Pancreas (tissue), 10 donors: ENCODE measurements around the gene ITCH. TPM values are rescaled to one million over a fixed set of nuclear protein-coding genes. Genes with fewer than 3 reads are reported as not detected.
A peak's percentile ranks its signal among the peaks of the same experiment; 100 is the strongest.

Experiments used
- ATAC-seq, 4 donors: fragments of 200-7000 bp; cut with Tn5 transposase; one replicate each; pipeline versions ENCODE4 v1.8.0 to v1.9.1; 2020; ENCODE audit warnings: mild to moderate bottlenecking in 4 of 4, moderate library complexity in 4 of 4
- DNase-seq, 6 donors: peaks; one replicate each; pipeline ENCODE4 v3.0.0-alpha.2; 2020
- FAIRE-seq: peaks from 2 replicates; lab custom pipeline; 2012; peaks lifted over from hg19 to GRCh38; lab: Jason Lieb, UNC
- H3K27ac ChIP-seq, 4 donors: fragments of 200-600 bp; sonication (generic); 1 replicate in 3 of 4; 2 replicates in 1 of 4; pipeline versions ENCODE4 v1.5.0 to v1.8.0; 2020
- H3K27me3 ChIP-seq, 4 donors: fragments of 200-600 bp; one replicate each; pipeline ENCODE4 v1.8.0; 2021
- H3K36me3 ChIP-seq, 3 donors: fragments of 200-600 bp; sonication (generic) in 1 of 3; one replicate each; pipeline versions ENCODE4 v1.5.0 to v1.8.0; 2020 to 2021
- H3K4me1 ChIP-seq, 3 donors: fragments of 200-600 bp; one replicate each; pipeline ENCODE4 v1.8.0; 2021
- H3K4me3 ChIP-seq, 4 donors: fragments of 200-600 bp; sonication (generic) in 2 of 4; one replicate each; pipeline versions ENCODE4 v1.5.0 to v1.8.0; 2020 to 2021
- H3K9me3 ChIP-seq, 4 donors: fragments of 200-600 bp; one replicate each; pipeline ENCODE4 v1.8.0; 2021
- WGBS, 2 donors: extraction: QIAGEN DNeasy Blood & Tissue Kit; methylation state at CpG; one replicate each; pipeline ENCODE4 v1.1.7; 2013; 5-methylcytosine and 5-hydroxymethylcytosine counted together
- intact Hi-C, 3 donors: fragments of 100-400 bp; cut with DNase I; formaldehyde crosslinking; loops; one replicate each; pipeline versions ENCODE4 v1.11.1 to v1.14.2; 2022
- polyA plus RNA-seq, 2 donors: library from polyadenylated mRNA; stranded (reverse); fragments of 200-250 nt; gene quantifications; one replicate each; pipeline ENCODE4 v1.2.3, GENCODE V29; 2013
- total RNA-seq, 6 donors: library from RNA; stranded (reverse); fragmentation: NEBNext Ultra II Directional in 4 of 6; extraction: Animal tissue kit (Norgen Biotek cat#: 25700) in 4 of 6; gene quantifications; one replicate each; pipeline versions ENCODE4 v1.2.1 to v1.2.4, GENCODE V29; 2021 to 2023
- TF ChIP-seq, protein P1 (sequence below), 4 donors: fragments of 200-600 bp; sonication (generic) in 3 of 4; IDR thresholded peaks; one replicate each; pipeline versions ENCODE4 v1.5.0 to v1.8.0; 2021; ENCODE audit warnings: antibody characterized with exemption in 4 of 4
- donor health status: healthy with polysubstance abuse.
- donor health status: DM: no; HTN: no; CAD: no; lungs with moderate emphysema.
- donor health status: DM: no; HTN: no; CAD: no.
- donor health status: control.
- donor health status: control.
- donor health status: Bipolar disorder and iron deficiency.
- donor health status: DM: yes; HTN: yes; CAD: no.
- donor health status: DM: no; HTN: no; CAD: no.
- donor health status: DM: no; HTN: no; CAD: no.
- donor health status: DM: yes; HTN: yes; CAD: no.

Gene ITCH
- total and polyA plus RNA-seq, 8 donors: 5.7 to 37.0 (median 20.5) TPM

DNA sequence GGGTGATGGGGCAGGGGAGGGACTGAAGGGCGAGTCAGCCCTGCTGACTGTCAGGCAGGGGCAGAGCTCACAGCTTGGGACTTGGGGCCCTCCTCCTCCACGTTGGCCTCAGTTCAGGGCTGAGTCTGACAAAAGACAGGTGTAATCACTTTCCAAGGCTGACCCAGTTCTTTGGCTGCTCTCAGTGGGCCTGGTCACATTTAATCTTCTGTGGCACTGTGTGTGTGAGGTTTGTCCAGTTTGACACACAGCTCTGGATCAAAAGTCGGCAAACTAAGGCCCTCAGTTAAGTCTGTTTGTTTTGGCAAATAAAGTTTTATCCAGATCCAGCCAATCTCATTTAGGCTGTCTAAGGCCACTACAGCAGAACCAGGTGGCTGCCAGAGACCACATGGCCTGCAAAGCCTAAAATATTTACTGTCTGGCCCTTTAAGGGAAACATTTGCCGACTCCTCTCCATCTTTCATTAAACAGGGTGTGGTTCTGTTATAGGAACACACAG is 190.3 kb downstream of the ITCH start:
- DNase-seq (peak in 5 of 6 donors; percentile 78 to 82 (median 81)), FAIRE-seq (no peak), ATAC-seq (peak; percentile 81 to 90 (median 85))
- WGBS, 2 donors: 9 to 22% methylated on average over 4 of the region's 4 CpGs
- intact Hi-C loops: no loop called here
- H3K36me3 ChIP-seq: no peaks in the 10 kb centered on the region
- no peaks in the 10 kb centered on the region for H3K27me3 ChIP-seq
- H3K27ac ChIP-seq: peak overlapping the region in 3 of 4 donors; percentile 5 to 27 (median 26)
- H3K4me3 ChIP-seq: no peak overlapping the region
- TF ChIP-seq, protein P1, sequence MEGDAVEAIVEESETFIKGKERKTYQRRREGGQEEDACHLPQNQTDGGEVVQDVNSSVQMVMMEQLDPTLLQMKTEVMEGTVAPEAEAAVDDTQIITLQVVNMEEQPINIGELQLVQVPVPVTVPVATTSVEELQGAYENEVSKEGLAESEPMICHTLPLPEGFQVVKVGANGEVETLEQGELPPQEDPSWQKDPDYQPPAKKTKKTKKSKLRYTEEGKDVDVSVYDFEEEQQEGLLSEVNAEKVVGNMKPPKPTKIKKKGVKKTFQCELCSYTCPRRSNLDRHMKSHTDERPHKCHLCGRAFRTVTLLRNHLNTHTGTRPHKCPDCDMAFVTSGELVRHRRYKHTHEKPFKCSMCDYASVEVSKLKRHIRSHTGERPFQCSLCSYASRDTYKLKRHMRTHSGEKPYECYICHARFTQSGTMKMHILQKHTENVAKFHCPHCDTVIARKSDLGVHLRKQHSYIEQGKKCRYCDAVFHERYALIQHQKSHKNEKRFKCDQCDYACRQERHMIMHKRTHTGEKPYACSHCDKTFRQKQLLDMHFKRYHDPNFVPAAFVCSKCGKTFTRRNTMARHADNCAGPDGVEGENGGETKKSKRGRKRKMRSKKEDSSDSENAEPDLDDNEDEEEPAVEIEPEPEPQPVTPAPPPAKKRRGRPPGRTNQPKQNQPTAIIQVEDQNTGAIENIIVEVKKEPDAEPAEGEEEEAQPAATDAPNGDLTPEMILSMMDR (IDR thresholded peaks at IDR 0.05): no peak
- H3K4me1 ChIP-seq: peaks cover 4 to 18% (median 17%) of the 10 kb centered on the region in 3 donors
- H3K9me3 ChIP-seq: no peaks in the 10 kb centered on the region

GRCh38 chr20:34557936-34558319 is 194.9 kb downstream of the ITCH start:
- H3K27me3 ChIP-seq: no peaks in the 10 kb centered on the region
- peak in 2 of 4 donors; percentile 11 to 24 for ATAC-seq

GRCh38 chr20:34558320-34559218 is 195.5 kb downstream of the ITCH start, which contains the start of gene MAP1LC3A:
Gene MAP1LC3A, plus strand, starts transcription at chr20:34558718. Its CDS starts 151 bp downstream, at chr20:34558869.
- Histone ChIP-seq H3K9me3 (no peaks in the 10 kb centered on the region), H3K4me3 (peak within 1 kb of the TSS; percentile 58 to 63 (median 60)), H3K27me3 (no peaks in the 10 kb centered on the region), H3K27ac (peak within 1 kb of the TSS; percentile 80 to 89 (median 89)), H3K4me1 (peaks cover 4 to 11% (median 10%) of the 10 kb centered on the region in 3 donors), H3K36me3 (no peaks in the 10 kb centered on the region)
- TF ChIP-seq, protein P1 (IDR thresholded peaks at IDR 0.05): no peak
- 4 to 5% methylated on average over 78 to 103 of the region's 103 CpGs for WGBS, 2 donors
- DNase-seq: peak; percentile 87 to 94 (median 92)
- ATAC-seq: peak; percentile 85 to 90 (median 86)
- FAIRE-seq: no peak
- intact Hi-C loops: no loop called here

More at GRCh38 chr20:34557936-34558319, 194.9 kb downstream of the ITCH start:
- peaks cover 4 to 14% (median 14%) of the 10 kb centered on the region in 3 donors for H3K4me1 ChIP-seq
- DNase-seq (no peak), FAIRE-seq (no peak)
- intact Hi-C loops: no loop called here
- no peaks in the 10 kb centered on the region for H3K36me3 ChIP-seq
- H3K9me3 ChIP-seq: no peaks in the 10 kb centered on the region
- 10 to 13% methylated on average over 11 of the region's 11 CpGs for WGBS, 2 donors
- TF ChIP-seq, protein P1 (IDR thresholded peaks at IDR 0.05): no peak
- H3K27ac ChIP-seq: peak overlapping the region; percentile 80 to 89 (median 89)
- peak overlapping the region; percentile 58 to 63 (median 60) for H3K4me3 ChIP-seq

GRCh38 chr20:34559311-34560140 is 196.5 kb downstream of the ITCH start:
- Histone ChIP-seq H3K27ac (peak overlapping the region; percentile 80 to 89 (median 89)), H3K27me3 (no peaks in the 10 kb centered on the region), H3K36me3 (no peaks in the 10 kb centered on the region), H3K4me3 (peak overlapping the region in 2 of 4 donors; percentile 58 to 63), H3K4me1 (peaks cover 0 to 7% (median 5%) of the 10 kb centered on the region in 3 donors), H3K9me3 (no peaks in the 10 kb centered on the region)
- TF ChIP-seq, protein P1 (IDR thresholded peaks at IDR 0.05): no peak
- intact Hi-C loops: no loop called here
- ATAC-seq: peak in 1 of 4 donors; percentile 4
- 69 to 74% methylated on average over 39 to 43 of the region's 43 CpGs for WGBS, 2 donors
- no peak for FAIRE-seq
- peak in 3 of 6 donors; percentile 34 to 87 (median 56) for DNase-seq
